Measurements from ENCODE around the gene ENDOD1.

The ENDOD1 gene

DNA sequence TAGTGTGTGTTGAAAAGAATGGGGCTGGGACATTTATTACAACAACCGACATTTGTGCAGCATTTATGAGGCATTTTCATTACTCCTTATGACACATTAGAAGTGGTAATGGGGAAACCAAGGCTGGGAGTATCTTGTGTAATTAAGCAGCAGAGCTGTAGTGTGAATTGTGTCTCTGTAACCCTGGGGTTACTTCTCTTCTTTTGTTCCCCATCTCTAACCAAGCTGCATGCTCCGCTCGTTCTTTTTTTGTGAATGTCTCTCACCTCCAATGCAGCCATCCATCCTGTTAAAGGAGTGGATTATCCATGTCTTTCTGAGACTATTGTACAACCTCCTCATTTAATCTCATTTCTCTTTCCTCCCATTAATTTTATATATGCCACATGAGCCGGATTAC lies 65.7 kb downstream of the ENDOD1 start:
- peaks cover 9% of the 10 kb centered on the region for H3K36me3 Mint-ChIP-seq (ENCODE audit: insufficient read depth)
- DNase-seq (ENCODE audit: low spot score in 2 of 2), result no peak
- H3K27ac Mint-ChIP-seq (ENCODE audit: low read depth), result no peak overlapping the region
- no peak overlapping the region for H3K4me3 Mint-ChIP-seq
- no peaks in the 10 kb centered on the region for H3K9me3 Mint-ChIP-seq
- no peak for ATAC-seq (replicated peaks; ENCODE audit: extremely low read depth, poor library complexity, severe bottlenecking)
- H3K27me3 Mint-ChIP-seq, result no peaks in the 10 kb centered on the region
- peaks cover 45% of the 10 kb centered on the region for H3K4me1 Mint-ChIP-seq

DNA sequence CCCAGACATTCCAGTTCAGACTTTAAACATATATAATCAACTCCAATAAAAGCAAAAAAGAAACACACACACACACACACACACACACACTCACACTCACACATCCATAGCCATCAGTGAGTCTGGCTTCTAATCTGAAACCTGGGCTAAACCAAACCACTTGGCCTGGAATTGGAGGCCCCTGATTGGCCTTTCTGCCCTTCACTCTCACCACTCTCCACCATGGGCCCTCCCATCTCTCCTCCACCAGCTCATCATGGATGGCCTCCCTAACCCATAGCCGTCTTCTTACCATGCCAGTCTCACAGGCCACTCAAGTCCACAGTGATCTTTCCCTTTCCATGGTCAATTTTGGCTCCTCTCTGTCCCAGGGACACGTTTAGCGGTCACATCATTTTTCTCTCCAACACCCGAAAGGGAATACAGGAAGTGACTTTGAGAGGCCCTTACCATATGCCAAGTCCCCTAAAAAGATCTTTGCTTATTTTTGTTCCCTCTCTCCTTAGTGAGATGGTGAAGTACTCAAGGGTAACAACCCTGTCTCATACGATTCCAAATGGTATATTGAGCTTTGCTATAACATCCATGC lies 66.6 kb downstream of the ENDOD1 start:
- DNase-seq (ENCODE audit: low spot score in 2 of 2) (no peak), ATAC-seq (replicated peaks; ENCODE audit: extremely low read depth, poor library complexity, severe bottlenecking) (no peak)
- peaks cover 8% of the 10 kb centered on the region for H3K36me3 Mint-ChIP-seq (ENCODE audit: insufficient read depth)
- no peak overlapping the region for H3K4me3 Mint-ChIP-seq
- H3K9me3 Mint-ChIP-seq, result no peaks in the 10 kb centered on the region
- H3K27ac Mint-ChIP-seq (ENCODE audit: low read depth), result peak overlapping the region; percentile 73
- H3K4me1 Mint-ChIP-seq, result peaks cover 45% of the 10 kb centered on the region
- H3K27me3 Mint-ChIP-seq, result no peaks in the 10 kb centered on the region

- ATAC-seq (replicated peaks; ENCODE audit: extremely low read depth, poor library complexity, severe bottlenecking), result no peak
- Mint-ChIP-seq H3K9me3 (no peaks in the 10 kb centered on the region), H3K27me3 (no peaks in the 10 kb centered on the region), H3K4me1 (peaks cover 39% of the 10 kb centered on the region), H3K36me3 (ENCODE audit: insufficient read depth) (peaks cover 6% of the 10 kb centered on the region), H3K4me3 (no peak overlapping the region), H3K27ac (ENCODE audit: low read depth) (peak overlapping the region; percentile 73)
- DNase-seq (ENCODE audit: low spot score in 2 of 2), result no peak
Measured at GRCh38 chr11:95156916-95157541, 67.4 kb downstream of the ENDOD1 start.

- Mint-ChIP-seq H3K9me3 (no peaks in the 10 kb centered on the region), H3K27me3 (no peaks in the 10 kb centered on the region), H3K4me1 (peaks cover 32% of the 10 kb centered on the region), H3K27ac (ENCODE audit: low read depth) (peak overlapping the region; percentile 73), H3K36me3 (ENCODE audit: insufficient read depth) (peaks cover 7% of the 10 kb centered on the region), H3K4me3 (no peak overlapping the region)
- DNase-seq (ENCODE audit: low spot score in 2 of 2) (no peak), ATAC-seq (replicated peaks; ENCODE audit: extremely low read depth, poor library complexity, severe bottlenecking) (peak; percentile 52)
Measured at GRCh38 chr11:95157824-95158223, 68.2 kb downstream of the ENDOD1 start.

- no peak overlapping the region for H3K4me3 Mint-ChIP-seq
- peaks cover 12% of the 10 kb centered on the region for H3K4me1 Mint-ChIP-seq
- no peaks in the 10 kb centered on the region for H3K9me3 Mint-ChIP-seq
- DNase-seq (ENCODE audit: low spot score in 2 of 2) (no peak), ATAC-seq (replicated peaks; ENCODE audit: extremely low read depth, poor library complexity, severe bottlenecking) (no peak)
- H3K27ac Mint-ChIP-seq (ENCODE audit: low read depth), result no peak overlapping the region
- H3K27me3 Mint-ChIP-seq, result no peaks in the 10 kb centered on the region
- peaks cover 2% of the 10 kb centered on the region for H3K36me3 Mint-ChIP-seq (ENCODE audit: insufficient read depth)
Measured at GRCh38 chr11:95161248-95161647, 71.6 kb downstream of the ENDOD1 start.

- peaks cover 5% of the 10 kb centered on the region for H3K4me1 Mint-ChIP-seq
- ATAC-seq (replicated peaks; ENCODE audit: extremely low read depth, poor library complexity, severe bottlenecking), result no peak
- no peaks in the 10 kb centered on the region for H3K9me3 Mint-ChIP-seq
- no peak overlapping the region for H3K4me3 Mint-ChIP-seq
- no peaks in the 10 kb centered on the region for H3K27me3 Mint-ChIP-seq
- no peak overlapping the region for H3K27ac Mint-ChIP-seq (ENCODE audit: low read depth)
- H3K36me3 Mint-ChIP-seq (ENCODE audit: insufficient read depth), result peaks cover 2% of the 10 kb centered on the region
- DNase-seq (ENCODE audit: low spot score in 2 of 2), result no peak
Measured at GRCh38 chr11:95163106-95163505, 73.5 kb downstream of the ENDOD1 start.

- peaks cover 2% of the 10 kb centered on the region for H3K36me3 Mint-ChIP-seq (ENCODE audit: insufficient read depth)
- H3K27me3 Mint-ChIP-seq, result no peaks in the 10 kb centered on the region
- H3K4me3 Mint-ChIP-seq, result no peak overlapping the region
- no peak for DNase-seq (ENCODE audit: low spot score in 2 of 2)
- no peaks in the 10 kb centered on the region for H3K4me1 Mint-ChIP-seq
- no peaks in the 10 kb centered on the region for H3K9me3 Mint-ChIP-seq
- no peak for ATAC-seq (replicated peaks; ENCODE audit: extremely low read depth, poor library complexity, severe bottlenecking)
- no peak overlapping the region for H3K27ac Mint-ChIP-seq (ENCODE audit: low read depth)
Measured at GRCh38 chr11:95165638-95166037, 76.0 kb downstream of the ENDOD1 start.

DNA sequence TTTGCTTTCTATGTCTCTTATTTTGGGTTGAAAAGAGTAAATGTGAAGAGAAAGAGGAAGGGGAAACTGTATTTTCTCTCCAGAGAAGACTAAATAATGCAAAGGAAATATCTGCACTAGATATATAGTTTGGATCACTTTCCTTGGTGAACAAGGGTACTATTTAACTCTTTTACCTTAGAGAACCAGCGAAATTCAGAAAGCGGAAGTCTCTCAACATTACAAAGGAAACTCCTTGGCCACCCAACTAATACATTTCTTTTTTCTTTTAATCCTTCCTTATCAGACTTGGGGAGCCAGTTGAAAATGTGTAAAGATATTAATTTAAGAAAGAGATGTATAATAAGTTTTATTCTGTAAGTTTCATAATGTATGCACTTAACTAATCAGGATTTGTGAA lies 77.1 kb downstream of the ENDOD1 start:
- Mint-ChIP-seq H3K27ac (ENCODE audit: low read depth) (no peak overlapping the region), H3K27me3 (no peaks in the 10 kb centered on the region)
- DNase-seq (ENCODE audit: low spot score in 2 of 2), result no peak

DNA sequence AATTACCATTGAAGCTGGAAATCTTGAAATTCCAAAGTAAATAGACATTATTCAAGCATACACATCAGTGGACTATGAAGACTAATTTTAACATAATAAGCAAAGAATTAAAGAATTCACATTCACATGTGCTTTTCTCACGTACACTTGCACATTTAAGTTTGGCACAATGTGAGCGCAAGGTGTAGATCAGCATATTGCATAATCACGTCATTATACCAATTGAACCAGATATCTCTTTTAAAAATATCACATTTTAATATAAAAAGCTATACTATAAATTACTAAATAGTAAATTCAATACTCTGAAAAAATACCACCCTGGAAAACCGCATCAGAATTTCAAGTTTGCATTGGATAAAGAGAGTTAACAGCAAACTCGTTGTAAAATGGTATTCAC lies 80.6 kb downstream of the ENDOD1 start:
- Mint-ChIP-seq H3K36me3 (ENCODE audit: insufficient read depth) (peaks cover 6% of the 10 kb centered on the region), H3K4me1 (no peaks in the 10 kb centered on the region)

More for the DNA sequence above, 77.1 kb downstream of the ENDOD1 start:
- Mint-ChIP-seq H3K9me3 (no peaks in the 10 kb centered on the region), H3K36me3 (ENCODE audit: insufficient read depth) (peaks cover 2% of the 10 kb centered on the region), H3K4me3 (no peak overlapping the region), H3K4me1 (no peaks in the 10 kb centered on the region)
- no peak for ATAC-seq (replicated peaks; ENCODE audit: extremely low read depth, poor library complexity, severe bottlenecking)

GRCh38 chr11:95175818-95176380 lies 86.3 kb downstream of the ENDOD1 start:
- Mint-ChIP-seq H3K27me3 (no peaks in the 10 kb centered on the region), H3K27ac (ENCODE audit: low read depth) (no peak overlapping the region), H3K4me3 (no peak overlapping the region), H3K9me3 (no peaks in the 10 kb centered on the region), H3K4me1 (no peaks in the 10 kb centered on the region), H3K36me3 (ENCODE audit: insufficient read depth) (peaks cover 11% of the 10 kb centered on the region)
- ATAC-seq (replicated peaks; ENCODE audit: extremely low read depth, poor library complexity, severe bottlenecking), result no peak
- no peak for DNase-seq (ENCODE audit: low spot score in 2 of 2)

More for the DNA sequence above, 80.6 kb downstream of the ENDOD1 start:
- Mint-ChIP-seq H3K27ac (ENCODE audit: low read depth) (no peak overlapping the region), H3K4me3 (no peak overlapping the region), H3K27me3 (no peaks in the 10 kb centered on the region), H3K9me3 (no peaks in the 10 kb centered on the region)
- DNase-seq (ENCODE audit: low spot score in 2 of 2) (no peak), ATAC-seq (replicated peaks; ENCODE audit: extremely low read depth, poor library complexity, severe bottlenecking) (no peak)

Measured in central memory CD8-positive, alpha-beta T cell (primary cell).